Ascending aorta (tissue), 2 donors: ENCODE results near the gene PEX5L. TPM values are rescaled to one million over a fixed set of nuclear protein-coding genes. Genes with fewer than 3 reads are reported as not detected.

Experiments used
- DNase-seq, 2 donors: peaks; one replicate each; pipeline ENCODE4 v3.0.0-alpha.2; 2019; ENCODE audit warnings: low spot score in 2 of 2
- H3K27ac ChIP-seq, 2 donors: fragments of 200-600 bp; sonication (generic); one replicate each; pipeline ENCODE4 v1.5.1; 2016 to 2017; ENCODE audit warnings: mild to moderate bottlenecking in 1 of 2
- H3K27me3 ChIP-seq: fragments of 200-600 bp; sonication (generic); one replicate; pipeline ENCODE4 v1.5.1; 2017
- H3K36me3 ChIP-seq, 2 donors: fragments of 200-600 bp; sonication (generic); one replicate each; pipeline ENCODE4 v1.5.1; 2016
- H3K4me1 ChIP-seq, 2 donors: fragments of 200-600 bp; sonication (generic); one replicate each; pipeline ENCODE4 v1.5.1; 2016 to 2017; ENCODE audit warnings: mild to moderate bottlenecking in 1 of 2
- H3K4me3 ChIP-seq, 2 donors: fragments of 200-600 bp; sonication (generic); one replicate each; pipeline ENCODE4 v1.5.1; 2016 to 2017; ENCODE audit warnings: mild to moderate bottlenecking in 1 of 2
- H3K9me3 ChIP-seq, 2 donors: fragments of 200-600 bp; sonication (generic); one replicate each; pipeline ENCODE4 v1.5.1; 2016
- CTCF ChIP-seq, 3 experiments: fragments of 200-600 bp in 2 of 3; fragments of 450-650 bp in 1 of 3; sonication (generic) in 2 of 3; IDR thresholded peaks; one replicate each; pipeline ENCODE4 v1.5.1; 2016 to 2019; ENCODE audit warnings: antibody characterized with exemption in 3 of 3, mild to moderate bottlenecking in 1 of 3, moderate library complexity in 1 of 3
- intact Hi-C: fragments of 100-400 bp; cut with DNase I; formaldehyde crosslinking; loops from one replicate; pipeline ENCODE4 v1.15.1; 2023
- total RNA-seq: library from RNA; depleted of rRNA; stranded (reverse); fragments of >200 nt; gene quantifications from one replicate; pipeline ENCODE4 v1.1.0, GENCODE V29; 2016

PEX5L gene
- total RNA-seq, 1 donor from 2014 or later, result 0.11 TPM

- no peaks in the 10 kb centered on the region for H3K4me1 ChIP-seq
- no peak overlapping the region for H3K27ac ChIP-seq
- H3K9me3 ChIP-seq, result no peaks in the 10 kb centered on the region
- H3K36me3 ChIP-seq, result no peaks in the 10 kb centered on the region
- intact Hi-C loops, result no loop called here
- no peak overlapping the region for H3K4me3 ChIP-seq
- no peaks in the 10 kb centered on the region for H3K27me3 ChIP-seq
- TF ChIP-seq CTCF (IDR thresholded peaks at IDR 0.05), result no peak
- no peak for DNase-seq
Observed at GRCh38 chr3:179961071-179961702, 75.5 kb downstream of the PEX5L start.

GRCh38 chr3:179958759-179959158 lies 78.0 kb downstream of the PEX5L start:
- no peak overlapping the region for H3K27ac ChIP-seq
- TF ChIP-seq CTCF (IDR thresholded peaks at IDR 0.05), result no peak
- H3K36me3 ChIP-seq, result no peaks in the 10 kb centered on the region
- H3K9me3 ChIP-seq, result no peaks in the 10 kb centered on the region
- intact Hi-C loops, result no loop called here
- no peak for DNase-seq
- H3K4me3 ChIP-seq, result no peak overlapping the region
- H3K4me1 ChIP-seq, result no peaks in the 10 kb centered on the region
- H3K27me3 ChIP-seq, result no peaks in the 10 kb centered on the region

- TF ChIP-seq CTCF (IDR thresholded peaks at IDR 0.05), result no peak
- H3K4me1 ChIP-seq, result no peaks in the 10 kb centered on the region
- H3K27ac ChIP-seq, result no peak overlapping the region
- intact Hi-C loops, result no loop called here
- H3K27me3 ChIP-seq, result no peaks in the 10 kb centered on the region
- no peak for DNase-seq
- no peaks in the 10 kb centered on the region for H3K9me3 ChIP-seq
- no peak overlapping the region for H3K4me3 ChIP-seq
- no peaks in the 10 kb centered on the region for H3K36me3 ChIP-seq
Observed at GRCh38 chr3:179958143-179958542, 78.6 kb downstream of the PEX5L start.

- Histone ChIP-seq H3K27ac (no peak overlapping the region), H3K4me3 (no peak overlapping the region), H3K4me1 (no peaks in the 10 kb centered on the region), H3K36me3 (no peaks in the 10 kb centered on the region), H3K9me3 (no peaks in the 10 kb centered on the region), H3K27me3 (no peaks in the 10 kb centered on the region)
- DNase-seq, result no peak
- intact Hi-C loops, result no loop called here
- no peak for TF ChIP-seq CTCF (IDR thresholded peaks at IDR 0.05)
Observed at GRCh38 chr3:179957264-179957845, 79.4 kb downstream of the PEX5L start.

GRCh38 chr3:179956416-179956830 lies 80.3 kb downstream of the PEX5L start:
- Histone ChIP-seq H3K36me3 (no peaks in the 10 kb centered on the region), H3K9me3 (no peaks in the 10 kb centered on the region), H3K4me1 (no peaks in the 10 kb centered on the region), H3K27ac (no peak overlapping the region), H3K27me3 (no peaks in the 10 kb centered on the region), H3K4me3 (no peak overlapping the region)
- TF ChIP-seq CTCF (IDR thresholded peaks at IDR 0.05), result no peak
- DNase-seq, result no peak
- intact Hi-C loops, result no loop called here
